ENCODE results near the gene CASKIN2.
"Not testable (repeated sequence)": the region's sequence is repeated elsewhere in the genome, so short reads cannot be mapped to it uniquely, and the experiment has no call there.

The CASKIN2 gene

DNA sequence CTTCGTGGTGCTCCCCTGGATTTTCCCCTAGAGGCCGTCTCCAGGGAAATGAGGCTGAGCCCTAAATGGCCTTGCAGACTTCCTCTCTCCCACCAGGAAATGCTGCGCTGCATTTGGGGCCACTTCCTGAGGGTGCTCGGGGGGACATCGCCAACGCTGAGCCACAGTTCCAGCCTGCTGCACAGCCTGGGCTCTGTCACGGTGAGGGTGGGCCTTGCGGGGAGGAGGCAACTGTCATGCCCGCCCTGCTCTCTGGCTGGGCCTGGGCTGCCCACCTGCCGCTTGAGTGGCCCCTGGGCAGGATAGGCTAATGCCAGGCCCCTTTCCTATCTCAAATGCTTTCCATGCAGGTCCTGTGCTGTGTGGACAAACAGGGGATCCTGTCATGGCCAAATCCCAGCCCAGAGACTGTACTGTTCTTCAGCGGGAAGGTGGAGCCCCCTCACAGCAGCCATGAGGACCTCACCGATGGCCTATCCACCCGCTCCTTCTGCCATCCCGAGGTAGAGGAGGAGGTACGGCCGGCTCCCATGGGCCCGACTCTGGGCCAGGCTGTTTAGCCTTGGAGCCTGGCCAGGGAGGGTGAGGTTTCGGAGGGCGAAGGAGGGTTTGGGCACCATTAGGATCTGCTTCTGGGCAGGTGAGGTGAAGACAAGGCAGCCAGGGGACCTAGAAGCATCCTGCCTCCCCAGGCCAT, 24.2 kb downstream of the CASKIN2 start:
- no peak for DNase-seq (ENCODE audit: low spot score)

DNA sequence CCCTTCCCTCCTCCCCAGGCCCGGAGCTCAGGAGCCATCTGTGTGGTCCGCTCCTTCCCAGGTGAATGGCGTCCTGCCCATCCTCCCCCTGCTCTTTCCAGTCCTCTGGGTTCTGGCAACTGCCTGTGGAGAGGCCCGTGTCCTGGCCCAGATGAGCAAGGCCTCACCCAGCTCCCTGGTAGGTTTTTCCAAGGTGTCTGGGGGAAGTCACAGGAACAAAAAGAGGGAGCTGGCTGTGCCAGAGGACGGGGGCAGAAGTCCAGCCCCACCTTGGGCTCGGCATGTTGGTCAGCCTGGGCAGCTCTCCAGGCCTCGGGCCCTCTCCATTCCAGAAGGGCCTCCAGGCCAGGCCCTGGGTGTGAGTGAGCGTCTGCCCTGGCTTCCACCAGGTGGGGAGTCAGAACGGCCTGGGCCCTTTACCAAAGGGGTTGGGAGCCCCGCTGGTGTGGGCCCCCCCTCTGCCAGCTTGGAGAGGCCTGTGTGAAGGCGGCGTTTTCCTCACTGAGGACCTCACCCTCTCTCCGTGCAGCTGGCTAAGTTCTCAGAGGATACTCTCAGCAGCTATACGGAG, 25.1 kb downstream of the CASKIN2 start:
- DNase-seq (ENCODE audit: low spot score), result no peak

GRCh38 chr17:75489511-75489955, 25.8 kb downstream of the CASKIN2 start:
- DNase-seq (ENCODE audit: low spot score), result no peak

- DNase-seq (ENCODE audit: low spot score), result no peak
Measured at GRCh38 chr17:75488693-75489510, 26.4 kb downstream of the CASKIN2 start.

DNA sequence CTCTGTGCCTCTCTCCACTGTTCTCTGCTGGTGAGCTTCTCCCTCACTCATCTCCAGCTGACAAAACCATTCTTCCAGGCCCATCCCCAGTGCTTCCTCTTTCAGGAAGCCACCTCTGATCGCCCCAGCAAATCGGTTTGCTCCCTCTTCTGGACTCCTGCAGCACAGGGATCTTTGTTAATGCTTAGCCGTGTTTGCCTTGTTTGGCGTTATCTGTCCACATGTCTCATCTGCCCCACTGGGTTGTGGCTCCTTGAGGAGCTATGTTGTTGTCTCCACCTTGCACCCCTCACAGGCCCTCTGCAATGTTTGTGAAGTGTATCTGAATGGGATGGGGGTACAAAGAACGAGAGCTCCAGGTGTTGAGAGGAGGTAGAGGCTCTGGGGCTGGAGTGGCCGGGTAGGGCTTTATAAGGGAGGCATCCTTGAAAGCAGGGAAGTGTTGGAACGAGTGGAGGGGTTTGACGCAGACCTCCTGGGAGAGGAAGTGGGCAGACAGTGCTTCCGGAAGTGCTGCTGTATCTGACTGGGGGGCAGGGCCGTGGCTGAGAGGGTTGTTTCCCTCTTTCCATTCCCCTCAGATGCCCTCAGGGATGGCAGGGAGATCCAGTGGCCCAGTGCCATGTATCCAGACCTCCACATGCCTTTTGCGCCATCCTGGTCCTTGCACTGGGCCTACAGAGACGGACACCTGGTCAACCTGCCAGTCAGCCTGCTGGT, 27.8 kb downstream of the CASKIN2 start:
- DNase-seq (ENCODE audit: low spot score), result no peak

- DNase-seq (ENCODE audit: low spot score), result no peak
Measured at GRCh38 chr17:75486951-75487350, 28.4 kb downstream of the CASKIN2 start.

DNA sequence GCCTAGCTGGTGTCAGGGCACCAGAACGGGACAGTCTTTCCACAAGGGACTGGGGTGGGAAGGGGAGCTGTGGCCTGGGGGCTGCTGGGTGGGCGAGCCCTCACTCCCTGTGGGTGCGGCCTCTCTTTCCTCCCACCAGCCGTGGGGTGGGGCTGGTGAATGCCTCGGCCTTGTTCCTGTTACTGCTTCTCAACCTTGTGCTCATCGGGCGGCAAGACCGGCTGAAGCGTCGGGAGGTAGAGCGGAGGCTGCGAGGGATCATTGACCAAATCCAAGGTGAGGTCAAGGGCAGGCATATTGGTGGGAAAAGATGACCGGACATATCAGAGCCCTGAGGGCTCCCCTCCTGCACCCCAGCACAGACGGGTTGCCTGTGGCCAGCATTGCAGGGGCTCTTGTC, 29.2 kb downstream of the CASKIN2 start:
- no peak for DNase-seq (ENCODE audit: low spot score)

GRCh38 chr17:75485688-75486087, 29.6 kb downstream of the CASKIN2 start:
- no peak for DNase-seq (ENCODE audit: low spot score)

DNA sequence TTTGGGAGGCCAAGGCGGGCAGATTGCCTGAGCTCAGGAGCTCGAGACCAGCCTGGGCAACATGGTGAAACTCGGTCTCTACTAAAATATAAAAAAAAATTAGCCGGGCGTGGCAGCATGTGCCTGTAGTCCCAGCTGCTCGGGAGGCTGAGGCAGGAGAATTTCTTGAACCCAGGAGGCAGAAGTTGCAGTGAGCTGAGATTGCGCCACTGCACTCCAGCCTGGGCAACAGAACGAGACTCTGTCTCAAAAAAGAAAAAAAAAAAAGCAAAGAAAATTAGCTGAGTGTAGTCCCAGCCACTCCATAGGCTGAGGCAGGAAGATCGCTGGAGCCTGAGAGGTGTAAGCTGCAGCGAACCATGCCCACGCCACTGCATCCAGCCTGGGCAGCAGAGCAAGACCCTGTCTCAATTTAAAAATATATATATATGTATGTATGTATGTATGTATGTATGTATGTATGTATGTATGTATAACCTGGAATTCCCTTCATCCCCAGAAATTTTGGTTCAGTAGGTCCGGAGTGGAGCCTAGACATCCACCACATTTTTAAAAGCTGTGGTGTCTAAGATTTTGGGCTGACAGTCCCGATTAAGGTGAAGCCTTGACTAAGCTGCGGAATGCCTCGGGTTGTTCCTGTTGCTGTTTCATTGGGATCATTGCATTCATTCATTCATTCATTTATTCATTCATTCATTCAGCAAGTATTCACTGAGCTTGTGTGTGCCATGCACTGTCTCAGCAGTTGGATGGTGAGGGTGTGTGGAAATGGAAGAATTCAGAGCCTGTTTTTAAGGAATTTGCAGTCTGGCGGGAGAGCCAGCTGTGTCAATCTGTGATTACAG, 33.0 kb downstream of the CASKIN2 start:
- DNase-seq (ENCODE audit: low spot score), result no peak

DNA sequence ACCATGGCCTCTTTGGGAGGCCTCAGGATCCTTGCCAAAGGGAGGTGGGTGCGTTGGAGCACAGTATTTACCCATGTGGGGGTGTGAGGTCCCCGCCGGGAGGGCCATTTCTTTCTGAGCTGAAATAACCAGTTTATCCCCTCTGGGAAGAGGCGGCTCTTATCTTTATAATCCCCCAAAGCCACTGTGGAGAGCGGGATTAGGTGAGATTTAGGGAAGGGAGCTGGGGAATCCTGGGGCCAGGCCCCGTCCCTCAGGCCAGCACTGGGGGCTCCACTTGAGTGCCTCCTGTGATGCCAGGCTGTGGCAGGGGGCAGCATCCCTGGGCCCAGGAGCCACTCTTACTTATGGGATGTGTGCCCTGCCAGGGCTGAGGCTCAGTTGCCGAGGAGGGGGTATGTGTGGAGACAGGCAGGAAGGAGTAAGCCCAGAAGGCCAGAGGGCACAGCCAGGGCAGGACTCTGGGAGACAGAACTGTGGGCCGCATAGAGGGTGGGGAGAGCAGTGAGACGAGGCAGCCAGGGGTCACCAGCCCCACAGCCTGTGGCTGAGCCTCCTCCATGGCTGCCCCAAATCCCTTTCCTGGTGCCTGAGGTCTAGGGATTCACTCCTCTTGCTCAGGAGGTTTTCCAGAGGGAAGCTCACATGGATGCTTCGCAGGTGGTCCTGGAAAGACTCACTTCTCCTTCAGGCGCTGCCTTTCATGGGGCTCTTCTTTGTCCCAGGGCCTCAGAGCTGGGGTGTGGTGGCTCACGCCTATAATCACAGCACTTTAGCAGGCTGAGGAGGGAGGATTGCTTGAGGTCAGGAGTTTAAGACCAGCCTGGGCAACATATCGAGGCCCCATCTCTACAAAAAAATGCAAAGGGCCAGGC, 33.9 kb downstream of the CASKIN2 start:
- DNase-seq (ENCODE audit: low spot score), result no peak

DNA sequence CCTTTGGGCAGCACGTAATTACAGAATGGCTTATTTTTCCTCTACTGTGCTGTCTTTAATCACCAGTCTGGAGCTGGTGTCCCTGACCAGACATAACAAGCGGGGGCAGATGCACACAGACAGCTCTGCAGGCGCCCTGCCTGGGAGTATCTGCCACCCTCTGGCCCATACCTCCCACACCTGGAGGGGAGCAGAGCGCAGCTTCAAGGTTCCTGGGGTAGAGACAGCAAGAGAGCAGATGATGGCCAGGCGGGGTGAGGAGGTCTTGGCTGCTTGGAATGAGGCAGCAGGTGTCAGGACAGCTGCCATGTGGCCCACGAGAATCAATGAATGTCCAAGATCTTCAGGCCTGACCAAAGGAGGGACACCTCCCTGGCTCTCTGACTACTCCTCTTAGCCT, 35.1 kb downstream of the CASKIN2 start:
- DNase-seq (ENCODE audit: low spot score), result no peak

GRCh38 chr17:75478508-75478907, 36.8 kb downstream of the CASKIN2 start:
- DNase-seq (ENCODE audit: low spot score), result no peak

DNA sequence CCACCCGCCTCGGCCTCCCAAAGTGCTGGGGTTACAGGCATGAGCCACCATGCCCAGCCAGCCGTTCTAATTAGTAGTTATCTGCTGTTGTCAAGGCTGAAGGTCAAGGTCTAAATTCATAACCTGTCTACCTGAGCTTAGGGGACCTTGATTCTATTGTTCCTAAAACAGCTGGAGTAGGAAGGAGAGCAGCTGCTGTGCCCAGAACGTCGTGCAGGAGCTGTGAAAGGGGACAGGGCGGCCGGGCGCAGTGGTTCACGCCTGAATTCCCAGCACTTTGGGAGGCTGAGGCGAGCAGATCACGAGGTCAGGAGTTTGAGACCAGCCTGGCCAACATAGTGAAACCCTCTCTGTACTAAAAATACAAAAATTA, 37.9 kb downstream of the CASKIN2 start:
- DNase-seq (ENCODE audit: low spot score), result not testable (repeated sequence)

- DNase-seq (ENCODE audit: low spot score), result no peak
Measured at GRCh38 chr17:75476752-75477489, 38.4 kb downstream of the CASKIN2 start.

- no peak for DNase-seq (ENCODE audit: low spot score)
Measured at GRCh38 chr17:75476271-75476671, 39.1 kb downstream of the CASKIN2 start.

DNA sequence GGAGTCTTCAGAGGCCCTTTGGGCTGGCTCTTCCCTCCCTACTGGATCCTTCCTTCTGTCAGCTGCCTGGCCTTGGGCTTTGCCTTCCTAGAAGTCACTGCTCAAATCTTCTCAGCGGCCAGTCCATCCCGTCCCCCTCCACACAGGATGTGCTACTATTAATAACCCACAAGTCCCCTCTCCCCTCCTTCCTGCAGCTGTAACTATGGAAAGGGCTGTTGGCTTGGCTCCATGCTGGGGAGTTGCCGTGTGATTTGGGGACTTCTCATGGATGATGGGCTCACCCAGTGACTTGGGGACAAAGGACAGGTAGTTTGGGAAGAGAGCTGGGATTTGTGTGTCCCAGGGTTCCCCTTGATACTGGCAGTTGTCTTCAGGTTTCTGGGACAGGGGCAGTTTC, 39.5 kb downstream of the CASKIN2 start:
- DNase-seq (ENCODE audit: low spot score), result no peak

DNA sequence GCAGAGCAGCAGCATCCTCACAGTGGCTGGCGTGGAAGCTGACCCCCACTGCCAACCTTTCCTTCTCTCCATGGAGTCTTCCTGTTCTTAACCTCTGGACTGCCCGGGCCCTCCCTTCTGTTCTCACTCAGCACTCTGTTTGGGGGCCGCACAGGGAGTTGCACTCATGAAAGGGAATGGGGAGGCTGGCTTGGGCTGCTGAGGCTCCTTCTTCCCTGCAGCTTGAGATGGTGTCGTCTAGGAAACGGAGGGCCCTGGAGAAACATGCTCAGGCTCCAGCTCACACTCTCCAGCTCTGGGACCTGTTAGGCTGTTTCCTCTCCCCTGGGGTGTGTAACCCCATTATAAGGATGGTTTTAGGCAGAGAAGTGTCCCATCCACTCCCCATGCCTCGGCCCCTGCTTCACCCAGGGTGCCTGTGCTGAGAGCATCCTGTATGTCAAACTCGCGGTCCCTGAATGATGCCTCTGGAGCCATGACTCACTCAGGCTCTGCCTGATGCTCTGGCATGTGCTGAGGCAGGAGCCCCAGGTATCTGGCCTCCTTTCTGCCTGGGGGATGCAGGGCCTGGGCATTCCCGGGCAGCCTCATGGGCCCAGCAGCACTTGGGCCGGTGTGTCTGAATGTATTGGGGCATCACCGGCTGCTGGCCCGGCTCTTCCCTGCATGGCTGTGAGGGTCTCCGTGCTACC, 40.0 kb downstream of the CASKIN2 start:
- no peak for DNase-seq (ENCODE audit: low spot score)

GRCh38 chr17:75474736-75475135, 40.6 kb downstream of the CASKIN2 start:
- DNase-seq (ENCODE audit: low spot score), result no peak

- DNase-seq (ENCODE audit: low spot score), result no peak
Measured at GRCh38 chr17:75473246-75473645, 42.1 kb downstream of the CASKIN2 start.
